ACC112 (cell line): ENCODE measurements around the gene SLC13A3.

ENCODE experiments used
- H2AFZ ChIP-seq: fragments of 200-600 bp; sonication (generic); one replicate; pipeline ENCODE4 v1.6.0; 2017; ENCODE audit warnings: antibody characterized with exemption, low read length; ENCODE audit not compliant: unreplicated experiment
- H3K27ac ChIP-seq: fragments of 200-600 bp; sonication (generic); 2 replicates; pipeline ENCODE4 v1.5.1; 2014; ENCODE audit warnings: low read depth, mild to moderate bottlenecking, antibody characterized with exemption, low read length, moderate library complexity
- H3K27me3 ChIP-seq: fragments of 200-600 bp; sonication (generic); 2 replicates; pipeline ENCODE4 v1.6.1; 2014; ENCODE audit warnings: mild to moderate bottlenecking, antibody characterized with exemption, low read length, moderate library complexity, mixed read lengths; ENCODE audit not compliant: insufficient read depth
- H3K36me3 ChIP-seq: fragments of 200-600 bp; sonication (generic); 2 replicates; pipeline ENCODE4 v1.6.1; 2016; ENCODE audit warnings: mild to moderate bottlenecking, antibody characterized with exemption, low read length, moderate library complexity, mixed read lengths; ENCODE audit not compliant: insufficient read depth
- H3K4me1 ChIP-seq: fragments of 200-600 bp; sonication (generic); one replicate; pipeline ENCODE4 v1.6.1; 2016; ENCODE audit warnings: low read length, mixed read lengths; ENCODE audit not compliant: insufficient read depth, unreplicated experiment, control insufficient read depth
- H3K4me3 ChIP-seq: fragments of 200-600 bp; sonication (generic); 2 replicates; pipeline ENCODE4 v1.5.1; 2014; ENCODE audit warnings: mild to moderate bottlenecking, low read depth, low read length
- H3K79me2 ChIP-seq: fragments of 200-600 bp; sonication (generic); one replicate; pipeline ENCODE4 v1.6.0; 2016; ENCODE audit warnings: low read length; ENCODE audit not compliant: control insufficient read depth, unreplicated experiment, insufficient read depth

The SLC13A3 gene

GRCh38 chr20:46651091-46651962 is at the start of gene SLC13A3:
SLC13A3 (minus strand) TSS chr20:46651459; CDS start chr20:46651421, 38 bp downstream.
- H3K36me3 ChIP-seq = no peaks in the 10 kb centered on the region
- no peaks in the 10 kb centered on the region for H3K79me2 ChIP-seq
- peak within 1 kb of the TSS; percentile 42; the same call in 1 of the 2 replicates for H3K4me3 ChIP-seq
- H3K27ac ChIP-seq = no peak within 1 kb of the TSS
- H3K27me3 ChIP-seq = peaks cover 41% of the 10 kb centered on the region
- H3K4me1 ChIP-seq = no peaks in the 10 kb centered on the region
- no peak within 1 kb of the TSS for H2AFZ ChIP-seq

DNA sequence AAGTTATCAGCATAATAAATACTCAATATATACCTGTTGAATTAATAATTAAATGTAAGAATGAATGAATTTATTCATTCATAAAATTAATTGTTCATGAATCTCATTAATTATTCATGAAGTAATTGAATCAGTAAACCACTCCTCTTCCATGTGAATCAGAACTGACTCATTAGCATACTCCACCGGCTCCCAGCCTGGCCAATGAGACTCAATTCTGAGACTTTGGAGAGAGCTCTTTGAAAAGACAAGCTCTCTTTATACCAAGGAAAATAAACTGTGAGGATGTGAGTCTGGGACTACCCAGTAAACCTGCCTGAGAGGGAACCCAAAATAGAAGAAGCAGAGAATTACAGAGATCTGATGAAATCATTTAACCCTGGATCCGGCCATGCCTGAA is 49.8 kb upstream of the SLC13A3 start:
- H3K27me3 ChIP-seq = no peaks in the 10 kb centered on the region
- H3K4me3 ChIP-seq = no peak overlapping the region
- H3K4me1 ChIP-seq = no peaks in the 10 kb centered on the region
- H3K27ac ChIP-seq = no peak overlapping the region
- no peaks in the 10 kb centered on the region for H3K79me2 ChIP-seq
- no peaks in the 10 kb centered on the region for H3K36me3 ChIP-seq
- H2AFZ ChIP-seq = no peak overlapping the region

DNA sequence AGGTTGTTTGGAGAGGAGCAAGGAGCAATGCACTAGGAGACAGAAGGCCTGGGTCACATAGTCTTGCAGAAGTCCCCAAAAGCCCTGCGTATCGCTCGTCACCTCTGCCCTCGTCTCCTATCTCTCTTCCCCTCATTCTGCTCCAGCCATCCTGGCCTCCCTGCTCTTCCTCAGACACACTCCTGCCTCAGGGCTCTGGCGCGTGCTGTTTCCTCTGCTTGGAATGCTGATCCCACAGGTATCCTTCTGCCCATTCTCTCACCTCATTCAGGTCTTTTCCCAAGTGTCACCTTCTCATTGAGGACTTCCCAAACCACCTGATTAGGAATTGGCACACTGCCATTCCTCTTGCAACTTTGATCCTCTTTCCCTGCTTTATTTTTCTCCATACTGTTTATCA is 49.2 kb upstream of the SLC13A3 start:
- Histone ChIP-seq H3K27me3 (no peaks in the 10 kb centered on the region), H2AFZ (no peak overlapping the region), H3K27ac (no peak overlapping the region), H3K79me2 (no peaks in the 10 kb centered on the region), H3K36me3 (no peaks in the 10 kb centered on the region), H3K4me1 (no peaks in the 10 kb centered on the region), H3K4me3 (no peak overlapping the region)

GRCh38 chr20:46699651-46700359 is 48.5 kb upstream of the SLC13A3 start:
- H3K27ac ChIP-seq = no peak overlapping the region
- H3K36me3 ChIP-seq = no peaks in the 10 kb centered on the region
- H3K79me2 ChIP-seq = no peaks in the 10 kb centered on the region
- no peaks in the 10 kb centered on the region for H3K27me3 ChIP-seq
- no peak overlapping the region for H2AFZ ChIP-seq
- no peak overlapping the region for H3K4me3 ChIP-seq
- H3K4me1 ChIP-seq = no peaks in the 10 kb centered on the region

DNA sequence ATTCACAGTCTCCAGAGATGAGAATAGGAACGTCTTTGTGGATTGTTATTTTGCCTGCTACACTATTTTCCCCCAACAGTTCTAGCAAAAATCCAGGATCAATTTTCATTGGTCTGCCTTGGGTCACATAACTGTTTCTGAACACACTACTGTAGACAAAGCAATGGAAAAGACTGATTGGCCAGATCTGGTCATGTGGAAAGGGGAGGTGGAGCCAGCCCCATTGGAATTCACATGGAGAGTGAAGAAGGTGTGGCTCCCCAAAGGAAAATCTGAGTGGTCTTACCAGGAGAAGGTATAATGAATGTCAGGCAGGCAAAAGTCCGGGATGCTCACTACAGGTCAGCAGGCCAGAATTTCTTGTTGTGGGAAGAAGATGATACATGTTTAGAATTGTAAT is 47.5 kb upstream of the SLC13A3 start:
- no peak overlapping the region for H3K27ac ChIP-seq
- H3K27me3 ChIP-seq = no peaks in the 10 kb centered on the region
- no peak overlapping the region for H3K4me3 ChIP-seq
- H3K36me3 ChIP-seq = no peaks in the 10 kb centered on the region
- H2AFZ ChIP-seq = no peak overlapping the region
- H3K4me1 ChIP-seq = no peaks in the 10 kb centered on the region
- H3K79me2 ChIP-seq = no peaks in the 10 kb centered on the region

DNA sequence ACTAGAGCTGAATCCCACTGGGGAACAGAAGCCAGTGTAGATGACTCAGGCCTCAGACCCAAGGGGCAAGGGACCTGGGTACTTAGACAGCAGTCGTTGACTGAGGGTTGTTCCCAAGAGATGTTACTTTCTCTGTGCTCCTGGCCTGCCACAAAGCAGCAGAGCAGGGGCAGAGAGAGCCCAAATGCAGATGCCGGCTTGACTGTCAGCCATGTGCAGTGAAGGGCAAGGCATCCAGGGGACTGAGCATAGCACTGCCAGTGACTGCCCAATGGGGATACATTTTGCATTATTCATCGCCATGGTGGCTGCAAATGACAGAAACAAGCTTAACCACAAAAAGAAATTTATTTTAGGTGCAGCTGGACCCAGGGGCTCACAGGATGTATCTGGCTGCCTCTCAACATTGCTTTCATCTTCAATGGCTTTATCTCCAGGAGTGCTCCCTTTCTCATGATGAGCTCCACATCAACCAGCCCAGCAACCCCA is 45.6 kb upstream of the SLC13A3 start:
- Histone ChIP-seq H3K27ac (no peak overlapping the region), H3K27me3 (no peaks in the 10 kb centered on the region), H3K4me3 (no peak overlapping the region), H3K36me3 (no peaks in the 10 kb centered on the region), H3K4me1 (no peaks in the 10 kb centered on the region), H2AFZ (no peak overlapping the region), H3K79me2 (no peaks in the 10 kb centered on the region)

GRCh38 chr20:46695892-46696291 is 44.6 kb upstream of the SLC13A3 start:
- Histone ChIP-seq H3K27ac (no peak overlapping the region), H3K4me1 (no peaks in the 10 kb centered on the region), H3K79me2 (no peaks in the 10 kb centered on the region), H3K4me3 (no peak overlapping the region), H3K27me3 (no peaks in the 10 kb centered on the region), H2AFZ (no peak overlapping the region), H3K36me3 (no peaks in the 10 kb centered on the region)

DNA sequence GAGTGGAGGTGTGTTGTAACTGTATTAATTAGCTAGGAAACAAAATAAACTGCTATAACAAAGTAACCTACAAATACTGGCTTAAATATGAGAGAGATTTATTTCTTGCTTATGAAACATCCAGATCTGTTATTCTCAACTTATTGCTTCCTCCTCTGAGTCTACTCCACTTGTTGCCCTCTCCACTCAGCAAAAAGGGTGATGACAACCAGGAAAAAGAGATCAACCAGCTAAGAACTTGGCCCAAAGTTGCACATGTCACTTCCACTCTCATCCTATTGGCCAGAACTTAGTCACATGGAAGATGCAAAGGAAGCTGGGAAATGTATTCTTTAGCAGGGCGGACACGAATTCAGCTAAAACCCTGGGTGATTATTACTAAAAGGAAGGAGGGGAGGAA is 43.2 kb upstream of the SLC13A3 start:
- no peak overlapping the region for H3K27ac ChIP-seq
- no peaks in the 10 kb centered on the region for H3K27me3 ChIP-seq
- H3K79me2 ChIP-seq = no peaks in the 10 kb centered on the region
- H3K4me1 ChIP-seq = no peaks in the 10 kb centered on the region
- H3K4me3 ChIP-seq = no peak overlapping the region
- H3K36me3 ChIP-seq = no peaks in the 10 kb centered on the region
- H2AFZ ChIP-seq = no peak overlapping the region

GRCh38 chr20:46691196-46691595 is 39.9 kb upstream of the SLC13A3 start:
- Histone ChIP-seq H3K4me3 (no peak overlapping the region), H3K27ac (no peak overlapping the region), H3K4me1 (peaks cover 14% of the 10 kb centered on the region)

DNA sequence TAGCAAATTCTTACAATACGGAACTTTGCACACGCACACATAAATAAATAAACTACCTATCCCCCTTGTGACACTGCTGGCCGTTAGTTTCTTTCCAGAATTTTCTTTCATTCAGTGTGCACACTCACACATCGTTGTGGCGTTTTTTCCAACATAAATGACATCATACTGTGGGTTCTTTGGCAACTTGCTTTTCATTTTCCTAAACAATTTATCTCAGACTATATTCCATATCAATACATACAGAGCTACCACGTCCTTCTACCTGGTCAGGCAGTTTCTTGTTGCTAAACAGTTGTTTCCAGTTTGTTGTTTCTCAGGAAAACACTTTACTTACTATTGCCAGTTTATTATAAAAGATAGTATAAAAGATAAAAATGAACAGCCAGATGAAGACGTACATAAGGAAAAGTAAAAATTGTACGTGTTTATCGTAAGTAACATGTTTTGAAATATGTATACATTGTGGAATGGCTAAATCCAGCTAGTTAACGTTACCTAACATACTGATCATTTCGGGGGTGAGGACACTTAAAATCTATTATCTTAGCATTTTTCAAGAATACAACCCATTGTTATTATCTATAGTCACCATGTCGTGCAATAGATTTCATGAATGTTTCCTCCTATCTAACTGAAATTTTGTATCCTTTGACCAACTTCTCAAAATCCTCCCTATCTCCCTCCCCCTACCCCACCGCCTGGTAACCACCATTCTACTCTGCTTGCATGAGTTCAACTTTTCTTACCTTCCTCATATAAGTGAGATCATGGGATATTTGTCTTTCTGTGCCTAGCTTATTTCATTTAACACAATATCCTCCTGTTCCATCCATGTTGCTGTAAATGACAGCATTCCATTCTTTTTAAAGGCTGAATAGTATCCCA is 39.2 kb upstream of the SLC13A3 start:
- H3K79me2 ChIP-seq = peaks cover 32% of the 10 kb centered on the region
- H3K36me3 ChIP-seq = peaks cover 10% of the 10 kb centered on the region; the same call in 1 of the 2 replicates
- H2AFZ ChIP-seq = peak overlapping the region; percentile 100
- H3K4me3 ChIP-seq = peak overlapping the region; percentile 93
- H3K4me1 ChIP-seq = peaks cover 14% of the 10 kb centered on the region
- no peak overlapping the region; the same call in 1 of the 2 replicates for H3K27ac ChIP-seq
- no peaks in the 10 kb centered on the region for H3K27me3 ChIP-seq

More at GRCh38 chr20:46691196-46691595, 39.9 kb upstream of the SLC13A3 start:
- H2AFZ ChIP-seq = no peak overlapping the region
- peaks cover 5% of the 10 kb centered on the region; the same call in 1 of the 2 replicates for H3K36me3 ChIP-seq
- peaks cover 27% of the 10 kb centered on the region for H3K79me2 ChIP-seq
- no peaks in the 10 kb centered on the region for H3K27me3 ChIP-seq
